ENCODE measurements around the gene CCAR1. TPM values are rescaled to one million over a fixed set of nuclear protein-coding genes. Genes with fewer than 3 reads are reported as not detected.

Gene CCAR1, protein sequence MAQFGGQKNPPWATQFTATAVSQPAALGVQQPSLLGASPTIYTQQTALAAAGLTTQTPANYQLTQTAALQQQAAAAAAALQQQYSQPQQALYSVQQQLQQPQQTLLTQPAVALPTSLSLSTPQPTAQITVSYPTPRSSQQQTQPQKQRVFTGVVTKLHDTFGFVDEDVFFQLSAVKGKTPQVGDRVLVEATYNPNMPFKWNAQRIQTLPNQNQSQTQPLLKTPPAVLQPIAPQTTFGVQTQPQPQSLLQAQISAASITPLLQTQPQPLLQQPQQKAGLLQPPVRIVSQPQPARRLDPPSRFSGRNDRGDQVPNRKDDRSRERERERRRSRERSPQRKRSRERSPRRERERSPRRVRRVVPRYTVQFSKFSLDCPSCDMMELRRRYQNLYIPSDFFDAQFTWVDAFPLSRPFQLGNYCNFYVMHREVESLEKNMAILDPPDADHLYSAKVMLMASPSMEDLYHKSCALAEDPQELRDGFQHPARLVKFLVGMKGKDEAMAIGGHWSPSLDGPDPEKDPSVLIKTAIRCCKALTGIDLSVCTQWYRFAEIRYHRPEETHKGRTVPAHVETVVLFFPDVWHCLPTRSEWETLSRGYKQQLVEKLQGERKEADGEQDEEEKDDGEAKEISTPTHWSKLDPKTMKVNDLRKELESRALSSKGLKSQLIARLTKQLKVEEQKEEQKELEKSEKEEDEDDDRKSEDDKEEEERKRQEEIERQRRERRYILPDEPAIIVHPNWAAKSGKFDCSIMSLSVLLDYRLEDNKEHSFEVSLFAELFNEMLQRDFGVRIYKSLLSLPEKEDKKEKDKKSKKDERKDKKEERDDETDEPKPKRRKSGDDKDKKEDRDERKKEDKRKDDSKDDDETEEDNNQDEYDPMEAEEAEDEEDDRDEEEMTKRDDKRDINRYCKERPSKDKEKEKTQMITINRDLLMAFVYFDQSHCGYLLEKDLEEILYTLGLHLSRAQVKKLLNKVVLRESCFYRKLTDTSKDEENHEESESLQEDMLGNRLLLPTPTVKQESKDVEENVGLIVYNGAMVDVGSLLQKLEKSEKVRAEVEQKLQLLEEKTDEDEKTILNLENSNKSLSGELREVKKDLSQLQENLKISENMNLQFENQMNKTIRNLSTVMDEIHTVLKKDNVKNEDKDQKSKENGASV
- total RNA-seq, result 88.2 and 98.8 TPM in 2 replicates

- Mint-ChIP-seq H3K9me3 (no peaks in the 10 kb centered on the region), H3K4me3 (peak within 1 kb of the TSS; percentile 92), H3K27me3 (no peaks in the 10 kb centered on the region), H3K27ac (peak within 1 kb of the TSS; percentile 98), H3K36me3 (ENCODE audit: low read depth) (peaks cover 38% of the 10 kb centered on the region), H3K4me1 (peaks cover 14% of the 10 kb centered on the region)
- DNase-seq, result peak; percentile 93
- peak; percentile 98 for ATAC-seq (ENCODE audit: low read depth)
- intact Hi-C loops (cut with micrococcal nuclease), result loop anchor here (1.0 to 5.0 kb wide), 14 partner anchors 121 to 1426 kb away; partner anchors contain the start of genes DDX21, DDX50, HERC4 and HNRNPH3
- POLR2A ChIA-PET, result interaction anchor here (0.6 to 2.5 kb wide), 13 partner anchors 9 to 835 kb away, joined by 3 to 11 read pairs (median 4); partner anchors contain the start of genes DDX21, DNA2, HERC4 and HNRNPH3
- TF ChIP-seq, protein P1, sequence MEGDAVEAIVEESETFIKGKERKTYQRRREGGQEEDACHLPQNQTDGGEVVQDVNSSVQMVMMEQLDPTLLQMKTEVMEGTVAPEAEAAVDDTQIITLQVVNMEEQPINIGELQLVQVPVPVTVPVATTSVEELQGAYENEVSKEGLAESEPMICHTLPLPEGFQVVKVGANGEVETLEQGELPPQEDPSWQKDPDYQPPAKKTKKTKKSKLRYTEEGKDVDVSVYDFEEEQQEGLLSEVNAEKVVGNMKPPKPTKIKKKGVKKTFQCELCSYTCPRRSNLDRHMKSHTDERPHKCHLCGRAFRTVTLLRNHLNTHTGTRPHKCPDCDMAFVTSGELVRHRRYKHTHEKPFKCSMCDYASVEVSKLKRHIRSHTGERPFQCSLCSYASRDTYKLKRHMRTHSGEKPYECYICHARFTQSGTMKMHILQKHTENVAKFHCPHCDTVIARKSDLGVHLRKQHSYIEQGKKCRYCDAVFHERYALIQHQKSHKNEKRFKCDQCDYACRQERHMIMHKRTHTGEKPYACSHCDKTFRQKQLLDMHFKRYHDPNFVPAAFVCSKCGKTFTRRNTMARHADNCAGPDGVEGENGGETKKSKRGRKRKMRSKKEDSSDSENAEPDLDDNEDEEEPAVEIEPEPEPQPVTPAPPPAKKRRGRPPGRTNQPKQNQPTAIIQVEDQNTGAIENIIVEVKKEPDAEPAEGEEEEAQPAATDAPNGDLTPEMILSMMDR (IDR thresholded peaks at IDR 0.05), result no peak
- CTCF ChIA-PET, result no interaction called here
Observed at GRCh38 chr10:68720793-68721672, at the start of gene CCAR1. Gene CCAR1 (plus strand): TSS chr10:68721239. CDS start chr10:68722505, 1,266 bp downstream.

DNA sequence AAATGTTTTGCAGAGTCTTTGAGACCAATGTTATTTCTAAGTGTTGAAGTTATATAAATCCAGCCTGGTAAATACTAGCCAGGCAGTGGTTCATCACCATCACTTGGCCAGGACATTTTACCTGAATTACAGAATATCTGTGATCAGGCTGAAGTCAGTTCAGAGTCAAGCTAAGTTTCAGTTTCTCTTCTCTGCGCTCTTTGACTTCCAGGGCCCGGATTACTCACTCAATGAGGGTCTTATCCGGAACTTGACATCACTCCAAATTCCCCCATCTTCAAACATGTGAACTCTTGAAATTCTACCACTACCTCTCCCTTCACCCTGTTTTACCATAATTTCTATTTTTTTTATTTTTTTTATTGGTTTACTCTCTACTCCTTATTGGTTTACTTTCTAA is 36.6 kb upstream of the CCAR1 start:
- peaks cover 8% of the 10 kb centered on the region for H3K4me1 Mint-ChIP-seq
- peak overlapping the region; percentile 48 for H3K4me3 Mint-ChIP-seq
- peak overlapping the region; percentile 41 for H3K27ac Mint-ChIP-seq
- intact Hi-C loops (cut with micrococcal nuclease), result no loop called here
- CTCF ChIA-PET, result no interaction called here
- TF ChIP-seq, protein P1 (IDR thresholded peaks at IDR 0.05), result no peak
- no peaks in the 10 kb centered on the region for H3K9me3 Mint-ChIP-seq
- H3K36me3 Mint-ChIP-seq (ENCODE audit: low read depth), result peaks cover 10% of the 10 kb centered on the region
- H3K27me3 Mint-ChIP-seq, result no peaks in the 10 kb centered on the region
- POLR2A ChIA-PET, result no interaction called here
- DNase-seq (no peak), ATAC-seq (ENCODE audit: low read depth) (peak; percentile 70)

DNA sequence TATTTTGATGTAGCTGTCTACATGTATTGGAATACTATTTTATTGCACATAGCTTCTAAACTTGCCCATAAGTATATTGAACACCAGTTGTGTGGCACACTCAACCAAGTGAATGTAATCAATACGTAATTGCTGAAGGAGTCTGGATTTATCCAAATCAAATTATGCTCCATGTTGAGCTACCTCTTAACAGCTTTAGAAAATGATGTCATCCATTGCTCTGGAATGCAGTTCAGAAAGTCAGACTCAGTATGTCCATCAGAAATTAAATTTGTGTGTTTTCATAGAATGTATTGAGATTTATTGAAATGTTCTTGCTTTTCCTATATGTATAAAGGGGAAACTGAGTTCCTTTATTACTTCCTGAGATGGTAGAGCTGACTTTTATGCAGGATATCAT is 25.0 kb upstream of the CCAR1 start:
- TF ChIP-seq, protein P1 (IDR thresholded peaks at IDR 0.05), result no peak
- H3K36me3 Mint-ChIP-seq (ENCODE audit: low read depth), result peaks cover 5% of the 10 kb centered on the region
- intact Hi-C loops (cut with micrococcal nuclease), result no loop called here
- ChIA-PET CTCF (no interaction called here), POLR2A (no interaction called here)
- no peaks in the 10 kb centered on the region for H3K27me3 Mint-ChIP-seq
- no peaks in the 10 kb centered on the region for H3K9me3 Mint-ChIP-seq
- no peaks in the 10 kb centered on the region for H3K4me1 Mint-ChIP-seq
- no peak overlapping the region for H3K4me3 Mint-ChIP-seq
- no peak for DNase-seq
- no peak overlapping the region for H3K27ac Mint-ChIP-seq
- ATAC-seq (ENCODE audit: low read depth), result no peak

GRCh38 chr10:68697106-68697505 is 23.9 kb upstream of the CCAR1 start:
- H3K27me3 Mint-ChIP-seq, result no peaks in the 10 kb centered on the region
- H3K4me3 Mint-ChIP-seq, result no peak overlapping the region
- no peaks in the 10 kb centered on the region for H3K36me3 Mint-ChIP-seq (ENCODE audit: low read depth)
- intact Hi-C loops (cut with micrococcal nuclease), result no loop called here
- H3K4me1 Mint-ChIP-seq, result no peaks in the 10 kb centered on the region
- no peak for ATAC-seq (ENCODE audit: low read depth)
- H3K9me3 Mint-ChIP-seq, result no peaks in the 10 kb centered on the region
- TF ChIP-seq, protein P1 (IDR thresholded peaks at IDR 0.05), result no peak
- DNase-seq, result no peak
- CTCF ChIA-PET, result no interaction called here
- POLR2A ChIA-PET, result no interaction called here
- no peak overlapping the region for H3K27ac Mint-ChIP-seq
